Suprapubic skin (tissue), 3 donors: ENCODE results near the gene WDFY1.

Experiments used
- POLR2A ChIP-seq, 2 donors: fragments of 450-650 bp; IDR thresholded peaks; one replicate each; pipeline ENCODE4 v1.6.1; 2017; ENCODE audit warnings: antibody characterized with exemption in 2 of 2, mild to moderate bottlenecking in 2 of 2, moderate library complexity in 2 of 2
- TF ChIP-seq, protein P1 (sequence below), 2 donors: fragments of 200-600 bp in 1 of 2; fragments of 450-650 bp in 1 of 2; sonication (generic) in 1 of 2; IDR thresholded peaks; one replicate each; pipeline ENCODE4 v1.5.1; 2016 to 2019; ENCODE audit warnings: antibody characterized with exemption in 2 of 2, mild to moderate bottlenecking in 1 of 2, moderate library complexity in 1 of 2

- TF ChIP-seq POLR2A (IDR thresholded peaks at IDR 0.05) = no peak
- TF ChIP-seq, protein P1, sequence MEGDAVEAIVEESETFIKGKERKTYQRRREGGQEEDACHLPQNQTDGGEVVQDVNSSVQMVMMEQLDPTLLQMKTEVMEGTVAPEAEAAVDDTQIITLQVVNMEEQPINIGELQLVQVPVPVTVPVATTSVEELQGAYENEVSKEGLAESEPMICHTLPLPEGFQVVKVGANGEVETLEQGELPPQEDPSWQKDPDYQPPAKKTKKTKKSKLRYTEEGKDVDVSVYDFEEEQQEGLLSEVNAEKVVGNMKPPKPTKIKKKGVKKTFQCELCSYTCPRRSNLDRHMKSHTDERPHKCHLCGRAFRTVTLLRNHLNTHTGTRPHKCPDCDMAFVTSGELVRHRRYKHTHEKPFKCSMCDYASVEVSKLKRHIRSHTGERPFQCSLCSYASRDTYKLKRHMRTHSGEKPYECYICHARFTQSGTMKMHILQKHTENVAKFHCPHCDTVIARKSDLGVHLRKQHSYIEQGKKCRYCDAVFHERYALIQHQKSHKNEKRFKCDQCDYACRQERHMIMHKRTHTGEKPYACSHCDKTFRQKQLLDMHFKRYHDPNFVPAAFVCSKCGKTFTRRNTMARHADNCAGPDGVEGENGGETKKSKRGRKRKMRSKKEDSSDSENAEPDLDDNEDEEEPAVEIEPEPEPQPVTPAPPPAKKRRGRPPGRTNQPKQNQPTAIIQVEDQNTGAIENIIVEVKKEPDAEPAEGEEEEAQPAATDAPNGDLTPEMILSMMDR (IDR thresholded peaks at IDR 0.05) = no peak
Observed at GRCh38 chr2:223900066-223900465, 45.1 kb downstream of the WDFY1 start.
